GM19455 (cell line): Measurements from ENCODE around the gene TRIM41.
"Not testable (repeated sequence)": the region's sequence is repeated elsewhere in the genome, so short reads cannot be mapped to it uniquely, and the experiment has no call there.

Source experiments
- ATAC-seq: cut with Tn5 transposase; IDR thresholded peaks from one replicate; pipeline ENCODE4 v1.9.1; 2021; ENCODE audit not compliant: unreplicated experiment

The TRIM41 gene

GRCh38 chr5:181223058-181223728, at the start of gene TRIM41:
Gene TRIM41 (plus strand): TSS chr5:181223281. CDS start chr5:181224000, 719 bp downstream.
- ATAC-seq: peak; percentile 73

GRCh38 chr5:181173420-181174342, 49.4 kb upstream of the TRIM41 start:
- no peak for ATAC-seq

GRCh38 chr5:181176254-181176952, 46.7 kb upstream of the TRIM41 start:
- ATAC-seq: no peak

GRCh38 chr5:181177559-181177958, 45.5 kb upstream of the TRIM41 start:
- not testable (repeated sequence) for ATAC-seq

GRCh38 chr5:181181650-181182565, 41.2 kb upstream of the TRIM41 start:
- ATAC-seq: peak; percentile 44

- no peak for ATAC-seq
Observed at GRCh38 chr5:181182651-181183050, 40.4 kb upstream of the TRIM41 start.

GRCh38 chr5:181184845-181185216, 38.2 kb upstream of the TRIM41 start:
- no peak for ATAC-seq

GRCh38 chr5:181185560-181185959, 37.5 kb upstream of the TRIM41 start:
- no peak for ATAC-seq

GRCh38 chr5:181186022-181186421, 37.1 kb upstream of the TRIM41 start:
- ATAC-seq: no peak

- ATAC-seq: no peak
Observed at GRCh38 chr5:181186986-181187499, 36.0 kb upstream of the TRIM41 start.

- ATAC-seq: no peak
Observed at GRCh38 chr5:181187500-181188213, 35.4 kb upstream of the TRIM41 start.

- no peak for ATAC-seq
Observed at GRCh38 chr5:181188700-181189362, 34.2 kb upstream of the TRIM41 start.

- ATAC-seq: no peak
Observed at GRCh38 chr5:181189363-181189961, 33.6 kb upstream of the TRIM41 start.

- no peak for ATAC-seq
Observed at GRCh38 chr5:181189962-181190710, 32.9 kb upstream of the TRIM41 start.

- ATAC-seq: peak; percentile 13
Observed at GRCh38 chr5:181190711-181191525, 32.2 kb upstream of the TRIM41 start.

- peak; percentile 58 for ATAC-seq
Observed at GRCh38 chr5:181191526-181192336, 31.4 kb upstream of the TRIM41 start.
